Measurements from ENCODE around the gene CDKAL1. TPM values are rescaled to one million over a fixed set of nuclear protein-coding genes. Genes with fewer than 3 reads are reported as not detected.

Gene CDKAL1
- total RNA-seq, 6 experiments from 2014 or later: 9.2 to 14.3 (median 11.9) TPM

DNA sequence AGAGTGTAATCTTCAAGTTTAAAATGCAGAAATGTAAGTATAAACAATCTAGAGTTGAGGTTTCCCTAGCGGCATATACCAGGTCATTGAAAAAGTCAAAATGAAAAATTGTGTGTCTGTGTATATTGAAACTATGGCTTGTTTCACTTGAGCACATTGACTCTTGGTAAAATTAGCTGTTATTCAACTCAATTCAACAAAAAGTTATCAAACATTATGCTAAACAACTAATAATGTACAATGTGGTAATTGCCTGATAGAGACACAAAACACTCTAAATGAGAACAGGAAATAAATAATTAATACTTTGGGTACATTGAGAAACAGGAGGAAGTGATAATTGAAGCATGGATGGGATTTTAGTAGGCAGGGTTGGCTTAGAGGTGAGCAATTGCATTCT, 444.8 kb downstream of the CDKAL1 start:
- H3K36me3 Mint-ChIP-seq (ENCODE audit: low read depth): peaks cover 5% of the 10 kb centered on the region; the same call in 1 of the 2 replicates
- H3K9me3 Mint-ChIP-seq: peaks cover 3% of the 10 kb centered on the region; the same call in 1 of the 2 replicates
- TF ChIP-seq, protein P1, sequence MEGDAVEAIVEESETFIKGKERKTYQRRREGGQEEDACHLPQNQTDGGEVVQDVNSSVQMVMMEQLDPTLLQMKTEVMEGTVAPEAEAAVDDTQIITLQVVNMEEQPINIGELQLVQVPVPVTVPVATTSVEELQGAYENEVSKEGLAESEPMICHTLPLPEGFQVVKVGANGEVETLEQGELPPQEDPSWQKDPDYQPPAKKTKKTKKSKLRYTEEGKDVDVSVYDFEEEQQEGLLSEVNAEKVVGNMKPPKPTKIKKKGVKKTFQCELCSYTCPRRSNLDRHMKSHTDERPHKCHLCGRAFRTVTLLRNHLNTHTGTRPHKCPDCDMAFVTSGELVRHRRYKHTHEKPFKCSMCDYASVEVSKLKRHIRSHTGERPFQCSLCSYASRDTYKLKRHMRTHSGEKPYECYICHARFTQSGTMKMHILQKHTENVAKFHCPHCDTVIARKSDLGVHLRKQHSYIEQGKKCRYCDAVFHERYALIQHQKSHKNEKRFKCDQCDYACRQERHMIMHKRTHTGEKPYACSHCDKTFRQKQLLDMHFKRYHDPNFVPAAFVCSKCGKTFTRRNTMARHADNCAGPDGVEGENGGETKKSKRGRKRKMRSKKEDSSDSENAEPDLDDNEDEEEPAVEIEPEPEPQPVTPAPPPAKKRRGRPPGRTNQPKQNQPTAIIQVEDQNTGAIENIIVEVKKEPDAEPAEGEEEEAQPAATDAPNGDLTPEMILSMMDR (IDR thresholded peaks at IDR 0.05): no peak
- H3K27me3 Mint-ChIP-seq (ENCODE audit: insufficient read depth): no peaks in the 10 kb centered on the region
- no peak overlapping the region for H3K4me3 Mint-ChIP-seq
- peaks cover 13% of the 10 kb centered on the region for H3K4me1 Mint-ChIP-seq (ENCODE audit: low read depth)
- DNase-seq: no peak
- H3K27ac Mint-ChIP-seq: no peak overlapping the region

GRCh38 chr6:20983961-20984360, 449.7 kb downstream of the CDKAL1 start:
- TF ChIP-seq, protein P1 (IDR thresholded peaks at IDR 0.05): no peak
- H3K36me3 Mint-ChIP-seq (ENCODE audit: low read depth): peaks cover 19% of the 10 kb centered on the region; the same call in 1 of the 2 replicates
- H3K4me1 Mint-ChIP-seq (ENCODE audit: low read depth): peaks cover under 1% of the 10 kb centered on the region
- no peaks in the 10 kb centered on the region for H3K27me3 Mint-ChIP-seq (ENCODE audit: insufficient read depth)
- H3K4me3 Mint-ChIP-seq: no peak overlapping the region
- H3K27ac Mint-ChIP-seq: no peak overlapping the region
- peaks cover 13% of the 10 kb centered on the region; the same call in 1 of the 2 replicates for H3K9me3 Mint-ChIP-seq
- no peak for DNase-seq

GRCh38 chr6:20985821-20986220, 451.6 kb downstream of the CDKAL1 start:
- no peak overlapping the region for H3K4me3 Mint-ChIP-seq
- no peak overlapping the region for H3K27ac Mint-ChIP-seq
- H3K36me3 Mint-ChIP-seq (ENCODE audit: low read depth): peaks cover 19% of the 10 kb centered on the region; the same call in 1 of the 2 replicates
- TF ChIP-seq, protein P1 (IDR thresholded peaks at IDR 0.05): no peak
- H3K27me3 Mint-ChIP-seq (ENCODE audit: insufficient read depth): no peaks in the 10 kb centered on the region
- DNase-seq: no peak
- H3K4me1 Mint-ChIP-seq (ENCODE audit: low read depth): no peaks in the 10 kb centered on the region
- peaks cover 13% of the 10 kb centered on the region; the same call in 1 of the 2 replicates for H3K9me3 Mint-ChIP-seq

DNA sequence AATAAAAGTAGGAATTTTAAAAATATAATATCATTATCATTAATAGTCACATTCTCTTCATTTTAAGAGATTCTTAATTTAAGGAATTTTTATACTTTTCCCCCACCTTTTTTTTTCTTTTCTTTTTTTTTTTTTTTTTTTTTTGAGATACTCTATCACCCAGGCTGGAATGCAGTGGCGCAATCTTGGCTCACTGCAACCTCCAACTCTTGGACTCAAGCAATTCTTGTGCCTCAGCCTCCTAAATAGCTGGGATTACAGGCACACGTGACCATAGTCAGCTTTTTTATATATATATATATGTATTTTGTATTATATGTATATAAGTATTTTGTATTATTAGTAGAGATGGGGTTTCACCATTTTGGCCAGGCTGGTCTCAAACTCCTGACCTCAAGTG, 457.7 kb downstream of the CDKAL1 start:
- TF ChIP-seq, protein P1 (IDR thresholded peaks at IDR 0.05): no peak
- H3K9me3 Mint-ChIP-seq: no peaks in the 10 kb centered on the region
- H3K27ac Mint-ChIP-seq: no peak overlapping the region
- H3K4me3 Mint-ChIP-seq: no peak overlapping the region
- peaks cover 1% of the 10 kb centered on the region; the same call in 1 of the 2 replicates for H3K4me1 Mint-ChIP-seq (ENCODE audit: low read depth)
- H3K36me3 Mint-ChIP-seq (ENCODE audit: low read depth): peaks cover 8% of the 10 kb centered on the region
- no peaks in the 10 kb centered on the region for H3K27me3 Mint-ChIP-seq (ENCODE audit: insufficient read depth)
- DNase-seq: no peak

DNA sequence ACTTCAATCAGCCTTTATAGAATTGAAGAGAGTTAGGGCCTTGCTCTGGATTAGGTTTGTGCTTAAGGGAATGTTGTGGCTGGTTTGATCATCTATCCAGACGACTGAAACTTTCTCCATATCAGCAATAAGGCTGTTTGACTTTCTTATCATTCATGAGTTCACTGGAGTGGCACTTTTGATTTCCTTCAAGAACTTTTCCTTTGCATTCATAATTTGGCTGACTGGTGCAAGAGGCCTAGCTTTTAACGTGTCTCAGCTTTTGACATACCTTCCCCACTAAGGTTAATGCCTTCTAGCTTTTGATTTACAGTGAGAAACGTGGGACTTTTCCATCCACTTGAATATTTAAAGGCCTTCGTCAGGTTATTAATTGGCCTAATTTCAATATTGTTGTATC, 461.8 kb downstream of the CDKAL1 start:
- DNase-seq: no peak
- Mint-ChIP-seq H3K27me3 (ENCODE audit: insufficient read depth) (no peaks in the 10 kb centered on the region; the same call in 1 of the 2 replicates), H3K4me3 (no peak overlapping the region), H3K27ac (no peak overlapping the region), H3K36me3 (ENCODE audit: low read depth) (peaks cover 10% of the 10 kb centered on the region), H3K4me1 (ENCODE audit: low read depth) (peaks cover 21% of the 10 kb centered on the region), H3K9me3 (no peaks in the 10 kb centered on the region)
- TF ChIP-seq, protein P1 (IDR thresholded peaks at IDR 0.05): no peak
